Measurements from ENCODE around the gene LRRC18. TPM values are rescaled to one million over a fixed set of nuclear protein-coding genes. Genes with fewer than 3 reads are reported as not detected.

LRRC18 gene
- total and polyA plus RNA-seq, 2 donors (not counting 3 experiments of a cell fraction or from before 2014, with no cell fraction given), result not detected

- ChIA-PET CTCF (interaction anchor here (0.8 to 1.1 kb wide), 2 partner anchors 185 to 431 kb away, joined by 3 to 4 read pairs; no protein-coding TSS in a partner anchor), POLR2A (no interaction called here)
- H3K27ac ChIP-seq (ENCODE audit: insufficient read depth, low read depth, low read length), result no peak overlapping the region
- TF ChIP-seq MYC (IDR thresholded peaks at IDR 0.05; ENCODE audit: low read depth, low read length) (no peak), CTCF (IDR thresholded peaks at IDR 0.05; ENCODE audit: extremely low read depth in 1 of 2, insufficient read depth in 1 of 2, low read depth in 1 of 2, low read length in 2 of 2) (no peak), EZH2 (IDR thresholded peaks at IDR 0.05; ENCODE audit: borderline replicate concordance, low read depth, low read length, severe bottlenecking) (no peak), GATA2 (IDR thresholded peaks at IDR 0.05; ENCODE audit: insufficient read depth, insufficient read length, low read depth, low read length) (no peak), FOS (IDR thresholded peaks at IDR 0.05; ENCODE audit: borderline replicate concordance, insufficient read depth, low read length) (no peak)
- no peak overlapping the region for H3K9ac ChIP-seq (replicated peaks; ENCODE audit: extremely low read depth, insufficient read depth, low read length)
- no TSS peak for BruUV-seq (replicated peaks)
- H3K4me1 ChIP-seq (ENCODE audit: control insufficient read depth, extremely low read depth, insufficient read depth, low read length), result no peaks in the 10 kb centered on the region
- intact Hi-C loops (cut with micrococcal nuclease) (no loop called here), dilution Hi-C loops (cut with MboI; ENCODE audit: extremely low pct_ligation_motif_present, low sequenced_read_pairs) (no loop called here)
- no peak overlapping the region for H3K4me2 ChIP-seq (ENCODE audit: insufficient read depth, low read length)
- H3K79me2 ChIP-seq (ENCODE audit: control insufficient read depth, insufficient read depth, low read length), result no peaks in the 10 kb centered on the region
- no peaks in the 10 kb centered on the region for H3K9me1 ChIP-seq (replicated peaks; ENCODE audit: control insufficient read depth, extremely low read depth, insufficient read depth, low read length)
- DNase-seq (ENCODE audit: low read depth, low spot score), result no peak
- no peaks in the 10 kb centered on the region for H3K27me3 ChIP-seq (ENCODE audit: control insufficient read depth in 2 of 2, insufficient read depth in 2 of 2, low read length in 2 of 2)
- no peak overlapping the region for H2AFZ ChIP-seq (ENCODE audit: low read depth, low read length)
- no peaks in the 10 kb centered on the region for H3K36me3 ChIP-seq (ENCODE audit: control insufficient read depth in 2 of 2, extremely low read depth in 1 of 2, insufficient read depth in 2 of 2, low read length in 2 of 2)
- no peak for FAIRE-seq
- H3K4me3 ChIP-seq (replicated peaks in 1 of 3; ENCODE audit: insufficient read depth in 1 of 3, low read depth in 1 of 3, low read length in 3 of 3), result no peak overlapping the region
- no peaks in the 10 kb centered on the region for H4K20me1 ChIP-seq (replicated peaks; ENCODE audit: control insufficient read depth, extremely low read depth, insufficient read depth, low read length)
- H3K9me3 ChIP-seq (replicated peaks; ENCODE audit: control insufficient read depth, insufficient read depth, low read length), result no peaks in the 10 kb centered on the region
Observed at GRCh38 chr10:48976196-48976595, 36.6 kb upstream of the LRRC18 start.
